NCI-H187 (cell line): Measurements from ENCODE around the gene CTXND1.
"Not testable (repeated sequence)": the region's sequence is repeated elsewhere in the genome, so short reads cannot be mapped to it uniquely, and the experiment has no call there.

Experiments
- DNase-seq, 2 experiments: peaks; one replicate each; lab custom pipeline; 2025; lab: John Stamatoyannopoulos, UW

The CTXND1 gene

GRCh38 chr15:80252121-80252518, at the start of gene CTXND1:
Gene CTXND1, minus strand, starts transcription at chr15:80252213. Its CDS starts 50,264 bp downstream, at chr15:80201949.
- DNase-seq: no peak

GRCh38 chr15:80301472-80301871, 49.5 kb upstream of the CTXND1 start:
- DNase-seq: no peak

GRCh38 chr15:80295777-80296176, 43.8 kb upstream of the CTXND1 start:
- not testable (repeated sequence) for DNase-seq

- no peak for DNase-seq
Observed at GRCh38 chr15:80292079-80292478, 40.1 kb upstream of the CTXND1 start.

GRCh38 chr15:80290891-80291290, 38.9 kb upstream of the CTXND1 start:
- DNase-seq: not testable (repeated sequence)

- no peak for DNase-seq
Observed at GRCh38 chr15:80289528-80290495, 37.8 kb upstream of the CTXND1 start.

GRCh38 chr15:80288131-80288530, 36.1 kb upstream of the CTXND1 start:
- no peak for DNase-seq

GRCh38 chr15:80286055-80286454, 34.0 kb upstream of the CTXND1 start:
- no peak for DNase-seq

GRCh38 chr15:80285379-80285778, 33.4 kb upstream of the CTXND1 start:
- DNase-seq: no peak

- no peak for DNase-seq
Observed at GRCh38 chr15:80283531-80283930, 31.5 kb upstream of the CTXND1 start.

GRCh38 chr15:80277147-80277546, 25.1 kb upstream of the CTXND1 start:
- DNase-seq: no peak

- no peak for DNase-seq
Observed at GRCh38 chr15:80275961-80276360, 23.9 kb upstream of the CTXND1 start.

- DNase-seq: no peak
Observed at GRCh38 chr15:80274996-80275395, 23.0 kb upstream of the CTXND1 start.

- DNase-seq: no peak
Observed at GRCh38 chr15:80274554-80274953, 22.5 kb upstream of the CTXND1 start.

- no peak for DNase-seq
Observed at GRCh38 chr15:80272987-80273386, 21.0 kb upstream of the CTXND1 start.

GRCh38 chr15:80270472-80270871, 18.5 kb upstream of the CTXND1 start:
- no peak for DNase-seq

- DNase-seq: no peak
Observed at GRCh38 chr15:80268101-80268500, 16.1 kb upstream of the CTXND1 start.

- no peak for DNase-seq
Observed at GRCh38 chr15:80267658-80268057, 15.6 kb upstream of the CTXND1 start.

- no peak for DNase-seq
Observed at GRCh38 chr15:80266745-80267144, 14.7 kb upstream of the CTXND1 start.

- DNase-seq: no peak
Observed at GRCh38 chr15:80266113-80266512, 14.1 kb upstream of the CTXND1 start.

GRCh38 chr15:80265021-80265420, 13.0 kb upstream of the CTXND1 start:
- DNase-seq: no peak

GRCh38 chr15:80264031-80264430, 12.0 kb upstream of the CTXND1 start:
- DNase-seq: no peak

- no peak for DNase-seq
Observed at GRCh38 chr15:80260551-80260950, 8.5 kb upstream of the CTXND1 start.
